HG03039 (cell line): Measurements from ENCODE around the gene CAB39.

Experiments used
- ATAC-seq: cut with Tn5 transposase; IDR thresholded peaks from one replicate; pipeline ENCODE4 v1.9.1; 2021; ENCODE audit warnings: mild to moderate bottlenecking, moderate library complexity; ENCODE audit not compliant: unreplicated experiment

The CAB39 gene

DNA sequence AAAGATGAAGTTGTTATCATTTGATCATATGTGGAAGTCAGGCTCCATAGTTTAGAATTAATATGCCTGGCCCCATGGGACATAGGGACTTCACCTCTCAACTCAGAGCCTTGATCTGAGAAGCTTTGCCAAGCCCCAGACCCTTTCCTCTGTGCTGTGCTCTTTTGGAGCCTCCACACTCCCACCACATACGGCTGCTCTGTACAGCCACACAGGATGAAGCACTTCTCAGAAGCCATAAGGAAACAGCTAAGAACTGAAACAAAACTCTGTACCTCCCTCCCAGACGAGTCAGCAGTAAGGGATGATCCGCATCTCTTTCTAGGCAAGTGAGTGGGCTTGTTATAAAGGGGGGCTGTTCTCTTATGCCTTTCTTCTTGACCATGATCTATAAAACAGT is 66.5 kb downstream of the CAB39 start:
- no peak for ATAC-seq

DNA sequence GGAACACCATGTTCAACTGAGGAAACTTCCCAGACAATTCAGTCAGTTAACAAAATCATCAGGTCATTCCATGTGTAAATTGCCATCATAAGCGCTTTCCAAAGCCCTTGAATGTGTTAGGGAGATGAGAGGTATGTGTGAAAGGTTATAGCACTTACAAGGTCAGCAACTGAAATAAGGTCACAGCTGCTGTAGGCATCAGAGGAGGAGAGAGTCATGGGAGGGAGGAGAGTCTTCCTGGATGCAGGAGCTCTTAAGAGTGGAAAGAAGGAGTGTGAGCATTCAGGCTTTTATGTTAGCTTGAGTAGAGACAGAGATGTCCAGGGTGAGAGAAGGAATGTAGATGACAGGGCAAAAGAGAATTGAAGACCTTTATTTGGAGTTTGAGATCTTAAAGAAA is 67.0 kb downstream of the CAB39 start:
- ATAC-seq = no peak

DNA sequence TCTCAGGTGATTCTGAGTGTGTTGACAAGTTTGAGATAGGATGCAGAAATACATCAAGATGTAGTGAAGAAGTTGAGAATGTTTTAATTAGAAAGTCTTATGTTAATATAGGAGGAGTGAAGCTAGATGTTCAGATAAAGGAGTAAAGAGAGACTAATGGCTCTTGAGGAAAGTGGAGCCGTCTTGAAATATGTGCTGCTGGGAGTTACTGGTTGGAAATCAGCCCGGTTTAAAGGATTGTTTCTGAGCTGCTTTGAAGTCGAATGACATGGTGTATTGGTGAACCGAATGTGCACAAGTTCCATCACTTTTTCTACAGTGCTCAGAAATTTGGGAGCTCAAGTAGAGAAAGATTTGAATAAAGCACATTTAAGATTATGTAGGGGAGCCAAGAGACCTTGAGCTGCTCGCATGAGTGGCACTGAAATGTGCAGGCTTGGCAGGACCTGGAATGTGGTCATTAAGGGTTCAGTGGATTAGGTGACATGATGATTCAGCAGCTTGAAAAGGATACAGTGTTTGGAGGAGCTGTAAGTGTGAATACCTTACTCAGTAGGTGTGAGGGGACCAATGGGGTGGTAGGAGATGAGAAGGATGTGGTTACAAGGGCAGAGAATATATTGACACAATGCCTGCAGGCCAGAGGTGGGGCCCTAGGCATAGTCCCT is 68.6 kb downstream of the CAB39 start:
- ATAC-seq = no peak

DNA sequence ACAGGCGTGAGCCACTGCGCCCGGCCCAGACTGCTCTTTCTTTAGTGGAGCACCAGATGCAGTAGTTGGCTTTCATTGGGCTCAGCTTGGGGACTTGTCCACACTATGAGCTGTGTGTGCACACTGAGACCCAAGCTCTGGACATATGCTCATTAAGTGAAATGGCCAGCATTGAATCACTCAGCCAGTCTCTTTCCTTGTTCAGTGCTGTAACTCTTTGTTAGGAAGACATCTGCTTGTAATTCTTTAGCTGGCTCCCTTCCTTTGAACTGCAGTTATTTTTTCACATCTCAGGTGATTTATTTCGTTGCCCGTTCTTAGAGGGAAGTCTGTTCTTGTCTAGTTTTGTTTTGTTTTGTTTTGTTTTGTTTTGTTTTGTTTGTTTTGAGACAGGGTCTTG is 70.5 kb downstream of the CAB39 start:
- no peak for ATAC-seq

DNA sequence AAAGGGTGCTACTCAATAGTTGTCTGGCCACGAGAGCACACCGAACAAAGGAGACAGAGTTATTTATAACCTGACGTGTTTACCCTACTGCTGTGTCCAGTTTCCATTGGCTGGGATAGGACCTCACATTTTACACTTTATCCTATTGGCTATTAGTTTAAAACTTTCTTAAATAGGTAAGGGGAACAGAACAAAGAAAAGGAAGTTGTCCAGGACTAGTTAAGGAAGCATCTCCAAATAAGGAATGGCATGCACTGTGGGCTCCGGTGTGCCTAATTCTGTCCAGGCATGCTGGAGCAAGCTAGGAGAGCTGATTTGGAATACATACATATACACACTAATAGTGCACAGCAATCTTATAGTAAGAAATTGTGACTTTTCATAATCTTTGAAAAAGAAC is 72.2 kb downstream of the CAB39 start:
- ATAC-seq = no peak

DNA sequence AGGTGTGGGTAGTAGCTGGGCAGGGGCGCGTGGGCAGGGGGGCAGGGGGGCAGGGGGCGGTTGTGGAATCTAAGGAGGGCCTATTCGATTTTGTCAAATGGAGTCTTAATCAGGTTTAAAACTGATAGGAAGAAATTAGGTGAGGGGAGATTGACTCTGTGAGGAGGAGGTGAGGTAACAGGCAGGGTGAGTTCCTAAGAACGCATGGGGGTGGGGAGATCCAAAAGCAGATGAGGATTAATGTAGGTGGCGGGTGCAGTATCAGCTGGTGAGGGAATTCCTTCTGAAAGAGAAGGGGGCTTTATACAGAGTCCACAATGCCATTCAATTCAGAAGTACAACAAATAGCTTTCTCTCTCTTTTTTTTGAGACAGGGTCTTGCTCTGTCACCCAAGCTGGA is 72.7 kb downstream of the CAB39 start:
- no peak for ATAC-seq

DNA sequence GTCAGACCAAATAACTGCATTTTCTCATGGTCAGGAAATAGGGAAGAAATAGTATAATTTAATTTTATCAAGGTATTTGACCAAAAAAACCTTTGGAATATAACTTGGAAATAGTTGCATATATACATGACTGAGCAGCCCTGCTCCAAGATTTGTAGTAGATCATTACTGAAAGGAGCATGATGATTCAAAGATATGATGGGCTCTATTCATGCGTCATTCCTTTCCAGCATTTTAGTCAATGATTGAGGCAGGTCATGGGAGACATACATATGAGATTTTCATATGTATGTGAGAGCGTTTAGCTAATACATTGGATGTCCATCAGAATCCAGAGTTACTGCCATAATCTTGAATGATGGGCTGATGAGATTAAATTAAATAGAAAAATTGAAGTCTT is 74.5 kb downstream of the CAB39 start:
- ATAC-seq = no peak

DNA sequence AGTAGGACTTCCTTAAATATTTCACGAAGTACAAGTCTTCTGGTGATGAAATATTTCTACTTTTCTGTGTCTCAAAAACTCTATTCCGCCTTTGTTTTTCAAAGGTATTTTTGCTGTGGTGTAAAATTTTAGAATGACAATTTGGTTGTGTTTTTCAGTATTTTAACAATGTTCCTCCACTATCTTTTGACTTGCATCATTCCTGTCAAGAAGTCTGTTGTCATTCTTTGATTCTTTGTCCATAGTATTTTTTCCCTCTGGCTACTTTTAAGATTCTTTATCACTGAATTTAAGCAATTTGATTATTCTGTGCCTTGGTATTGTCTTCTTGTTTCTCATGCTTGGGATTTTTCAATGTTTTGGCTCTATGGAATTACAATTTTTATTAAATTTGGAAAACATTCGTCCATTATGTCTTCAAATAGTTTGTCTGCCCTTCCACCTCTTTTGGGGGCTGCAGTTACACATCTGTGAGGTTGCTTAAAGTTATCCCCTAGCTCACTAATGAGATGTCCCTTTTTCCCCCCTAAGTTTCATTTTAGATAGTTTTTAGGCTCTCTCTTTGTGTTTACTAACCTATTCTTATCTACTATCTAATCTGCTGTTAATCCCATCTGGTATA is 76.0 kb downstream of the CAB39 start:
- ATAC-seq = no peak

DNA sequence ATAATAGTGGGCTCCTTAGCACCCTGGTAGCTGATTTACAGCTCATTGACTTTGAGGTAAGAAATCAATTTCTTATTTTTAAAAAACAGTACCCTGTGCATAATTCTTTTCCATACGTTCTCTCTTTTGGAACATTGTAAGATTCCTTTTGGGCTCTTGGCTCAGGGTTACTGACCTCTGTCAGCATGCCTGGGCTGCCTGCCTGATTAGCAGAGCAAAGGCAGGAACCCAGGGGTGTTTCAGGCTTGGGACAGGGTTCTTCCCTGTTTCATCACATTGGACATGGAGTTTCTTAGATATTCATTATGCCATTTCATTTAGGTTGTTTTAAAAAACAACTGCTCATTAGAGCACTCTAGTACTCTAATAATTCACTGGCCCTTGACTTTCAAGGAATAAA is 78.3 kb downstream of the CAB39 start:
- no peak for ATAC-seq

DNA sequence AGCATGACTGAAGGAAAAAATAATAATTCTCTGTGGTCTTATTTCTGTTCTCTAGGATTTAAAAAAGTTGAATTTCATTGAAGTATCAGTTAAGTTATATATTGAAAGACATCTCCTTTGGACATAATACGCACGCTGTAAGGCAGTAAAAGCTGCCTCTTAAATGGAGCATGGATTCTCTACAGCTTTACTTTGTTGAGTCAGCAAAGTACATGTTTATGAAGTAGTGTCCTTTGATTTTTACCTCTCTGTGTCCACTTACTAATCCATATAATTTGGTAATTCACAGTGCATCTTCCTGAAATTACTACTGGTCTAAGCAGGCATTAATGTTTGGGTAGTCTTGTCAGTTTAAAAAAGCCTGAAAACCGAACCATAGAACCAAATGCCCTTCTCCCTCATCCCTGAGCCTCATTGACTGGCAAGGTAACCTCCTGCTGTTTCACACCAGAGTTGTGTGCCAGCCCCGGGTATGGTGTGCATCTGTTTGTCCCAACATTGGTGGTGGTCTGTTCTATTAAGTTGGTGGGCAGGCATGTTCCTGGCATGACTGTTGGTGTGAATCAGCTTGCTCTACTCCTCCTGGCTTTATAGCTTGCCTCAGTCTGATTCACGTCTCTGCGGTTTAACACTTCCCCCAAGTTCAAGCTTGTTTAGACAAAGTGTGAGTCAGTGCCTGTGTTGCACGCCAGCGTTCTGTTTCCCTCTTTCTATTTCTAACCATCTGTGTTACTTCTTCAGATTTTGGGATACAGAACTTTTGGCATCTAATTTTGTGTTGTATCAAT is 81.1 kb downstream of the CAB39 start:
- ATAC-seq = no peak

DNA sequence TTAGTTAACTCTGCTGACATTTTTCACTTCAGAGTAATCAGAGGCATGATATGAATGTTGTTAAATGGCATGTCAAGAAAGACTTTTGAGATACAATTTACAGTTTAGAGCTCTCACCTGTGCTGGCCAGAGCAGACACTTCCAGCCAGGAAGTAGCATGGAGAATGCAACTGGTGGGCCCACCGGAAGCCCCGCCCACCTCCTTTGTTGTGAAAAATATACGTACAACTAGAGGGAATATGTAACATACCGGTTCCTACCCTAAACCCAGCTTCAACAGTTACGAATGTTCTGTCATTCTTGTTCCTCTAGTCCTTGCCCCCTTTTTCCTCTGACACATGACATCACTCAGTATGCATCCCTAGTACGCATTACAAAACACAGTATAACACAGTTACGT is 81.9 kb downstream of the CAB39 start:
- ATAC-seq = no peak

DNA sequence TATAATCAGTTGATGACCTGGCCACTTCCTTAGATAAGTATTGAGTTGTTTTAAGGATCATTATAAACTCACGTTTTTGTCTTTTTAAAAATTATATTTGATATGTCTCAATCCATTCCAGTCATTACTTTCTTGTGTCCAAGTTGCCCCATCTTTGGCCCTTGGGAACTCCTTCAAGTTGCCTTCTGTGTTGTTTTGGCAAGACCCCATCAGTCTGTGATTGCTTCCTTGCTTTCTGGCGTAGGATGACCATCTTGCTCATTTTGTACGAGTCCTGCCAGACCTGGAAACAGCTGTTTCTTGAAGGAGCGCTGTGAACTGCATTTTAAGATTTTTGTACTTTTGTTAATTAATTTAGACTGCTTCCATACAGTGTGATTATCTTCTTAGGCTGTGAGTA is 83.2 kb downstream of the CAB39 start:
- no peak for ATAC-seq

DNA sequence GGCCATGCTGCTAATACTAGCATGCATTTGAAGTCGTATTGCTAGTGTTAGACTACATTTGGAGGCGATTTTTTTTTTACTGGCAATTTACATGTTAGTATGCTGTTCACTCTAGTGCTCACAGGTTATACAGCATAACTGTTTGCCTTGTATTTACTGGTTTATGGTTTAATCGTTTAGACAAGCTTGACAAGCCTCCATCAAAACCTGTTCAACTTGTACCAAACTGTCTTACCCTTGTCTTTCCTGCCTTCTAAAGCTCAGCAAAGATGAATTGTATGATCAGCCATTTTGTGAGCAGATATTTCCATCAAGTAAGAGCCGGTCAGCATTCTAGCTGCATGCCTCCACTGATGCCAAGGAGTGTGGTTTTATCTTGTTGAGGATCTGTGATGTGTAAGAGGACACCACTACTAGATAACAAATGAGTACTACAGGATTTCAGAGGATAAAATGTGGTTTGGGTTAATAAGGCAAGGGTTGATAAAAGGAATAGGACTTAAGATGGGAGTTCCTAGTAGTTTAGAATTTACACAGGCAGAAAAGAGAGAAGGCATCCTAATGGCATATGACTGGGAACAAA is 83.7 kb downstream of the CAB39 start:
- ATAC-seq = no peak

DNA sequence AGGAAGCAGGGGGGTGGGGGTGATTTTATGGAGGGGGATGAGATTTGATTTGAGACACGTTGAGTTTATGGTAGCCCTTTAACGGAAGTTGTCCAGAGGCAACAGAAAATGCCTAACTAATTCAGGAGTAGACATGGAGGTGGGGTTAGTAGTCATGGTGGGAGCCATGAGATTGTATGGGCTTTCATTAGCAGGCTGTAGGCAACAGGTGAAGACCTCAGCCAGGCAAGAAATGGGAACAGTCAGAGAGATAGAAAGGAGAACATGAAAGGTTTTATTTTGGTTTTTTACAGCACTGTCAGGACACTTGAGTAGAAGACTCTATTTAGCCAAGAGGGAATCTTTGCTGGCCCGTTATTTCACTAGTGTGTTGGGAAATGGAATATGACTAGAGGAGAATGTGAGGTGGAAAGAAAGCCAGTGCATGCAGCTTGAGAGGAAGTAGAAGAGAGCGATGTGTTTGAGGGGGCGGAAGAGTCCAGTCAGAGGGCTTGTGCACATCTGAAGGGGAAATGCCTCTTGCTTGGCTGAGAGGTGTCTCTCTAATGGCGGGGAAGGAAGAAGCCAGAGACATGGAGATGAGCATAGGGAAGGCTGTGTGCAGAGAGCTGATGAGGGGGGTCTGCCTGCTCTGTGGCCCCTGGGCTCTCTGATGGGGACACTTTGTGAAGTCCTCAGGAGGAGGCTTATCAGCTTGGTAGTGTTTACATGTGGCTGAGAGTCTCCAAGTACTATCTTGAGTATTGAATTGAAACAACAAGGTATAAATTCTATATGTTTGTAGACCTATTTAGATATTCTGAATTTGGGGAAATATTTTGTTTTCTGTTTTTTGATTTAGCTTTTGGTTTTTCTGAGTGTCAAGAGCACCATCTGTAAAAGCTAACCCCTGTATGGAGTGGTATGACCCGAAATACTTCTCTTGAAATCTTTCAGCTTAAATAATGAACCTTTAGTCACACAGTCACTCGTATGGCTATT is 85.2 kb downstream of the CAB39 start:
- ATAC-seq = no peak

DNA sequence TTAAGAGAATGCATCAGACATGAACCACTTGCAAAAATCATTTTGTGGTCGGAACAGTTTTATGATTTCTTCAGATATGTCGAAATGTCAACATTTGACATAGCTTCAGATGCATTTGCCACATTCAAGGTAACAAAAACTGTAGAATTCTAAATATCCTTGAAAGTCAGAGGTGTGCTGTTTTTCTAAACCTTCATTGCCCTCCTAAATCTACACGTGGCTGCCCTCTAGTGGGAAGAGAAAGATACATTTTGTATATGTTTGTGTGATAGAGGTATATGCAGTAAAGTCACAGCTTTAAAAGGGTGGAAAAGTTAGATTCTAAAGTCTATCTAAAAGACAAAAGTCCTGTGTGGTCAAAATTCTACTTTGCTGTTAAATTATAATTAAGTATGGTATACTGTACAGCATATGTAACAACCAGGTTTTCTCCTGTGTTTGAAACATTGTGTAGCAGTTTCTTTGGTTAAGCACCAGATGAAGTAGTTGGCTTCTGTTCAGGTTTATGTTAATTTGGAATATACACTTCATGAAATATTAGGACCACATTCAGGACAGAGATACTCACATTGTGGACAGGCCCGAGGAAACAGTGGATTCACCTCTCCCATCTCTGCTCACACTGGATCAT is 86.2 kb downstream of the CAB39 start:
- ATAC-seq = no peak

DNA sequence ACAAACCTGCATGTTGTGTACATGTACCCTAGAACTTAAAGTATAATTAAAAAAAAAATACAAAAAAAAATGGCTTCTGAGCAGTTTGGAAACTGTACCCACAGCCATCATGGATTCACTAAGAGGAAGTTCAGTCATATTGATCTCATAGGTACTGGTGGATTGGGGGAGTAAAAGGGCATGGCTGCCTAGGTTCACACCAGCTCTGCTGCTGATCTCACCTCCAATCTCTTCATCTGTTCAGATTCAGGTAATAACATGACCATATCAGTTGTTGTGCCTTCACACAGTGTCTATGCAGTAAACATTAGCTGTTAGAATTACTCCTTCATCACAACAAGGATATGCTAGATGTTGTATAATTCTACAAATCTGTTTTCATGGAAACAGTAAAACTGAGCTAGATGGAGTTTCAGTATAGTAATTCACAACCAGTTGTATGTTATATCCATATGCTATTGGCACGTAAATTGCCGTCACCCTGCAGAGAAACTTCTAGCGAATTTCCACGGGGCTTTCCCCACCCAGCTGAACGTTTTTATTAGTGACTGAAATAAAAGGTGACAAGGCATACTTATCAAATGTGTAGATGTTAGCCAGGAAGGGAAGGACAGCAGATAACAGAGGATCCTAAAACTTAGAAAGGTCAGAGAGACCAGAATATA is 92.8 kb downstream of the CAB39 start:
- ATAC-seq = no peak

DNA sequence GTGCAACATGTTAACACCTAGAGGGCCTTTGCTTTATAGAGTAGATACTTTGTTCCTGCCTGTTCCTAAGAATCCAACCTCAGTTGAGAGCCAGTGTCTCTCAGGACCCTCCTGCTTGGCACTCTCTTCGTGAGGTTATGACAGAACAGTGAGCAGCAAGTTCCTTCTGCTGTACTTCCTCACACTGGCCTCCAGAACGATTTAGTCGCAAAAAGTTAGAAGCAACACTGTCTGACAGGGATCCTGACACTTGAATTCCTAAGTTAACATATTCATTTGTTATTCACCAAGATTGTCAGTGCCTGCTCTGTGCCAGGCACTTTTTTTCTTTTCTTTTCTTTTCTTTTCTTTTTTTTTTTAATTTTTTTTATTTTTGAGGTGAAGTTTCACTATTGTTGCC is 95.1 kb downstream of the CAB39 start:
- no peak for ATAC-seq

DNA sequence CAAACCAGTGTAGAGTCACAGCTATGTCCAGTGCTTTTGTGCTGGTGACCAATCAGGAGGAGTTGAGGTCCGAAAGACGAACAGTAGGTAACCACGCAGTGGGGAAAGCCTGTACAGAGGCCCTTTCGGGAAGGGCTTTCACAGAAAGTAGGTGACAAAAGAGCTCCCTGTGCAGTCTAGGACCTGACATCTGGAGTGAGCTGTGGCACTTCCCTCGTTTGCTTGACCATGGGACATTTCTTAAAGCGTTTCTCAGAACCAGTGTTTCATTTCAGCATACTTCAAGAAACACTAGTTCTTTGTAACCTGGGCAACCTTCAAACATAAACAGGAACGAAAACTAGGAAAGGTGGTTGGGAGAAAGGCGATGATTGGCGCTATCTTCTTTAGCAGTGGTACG is 96.4 kb downstream of the CAB39 start:
- no peak for ATAC-seq

DNA sequence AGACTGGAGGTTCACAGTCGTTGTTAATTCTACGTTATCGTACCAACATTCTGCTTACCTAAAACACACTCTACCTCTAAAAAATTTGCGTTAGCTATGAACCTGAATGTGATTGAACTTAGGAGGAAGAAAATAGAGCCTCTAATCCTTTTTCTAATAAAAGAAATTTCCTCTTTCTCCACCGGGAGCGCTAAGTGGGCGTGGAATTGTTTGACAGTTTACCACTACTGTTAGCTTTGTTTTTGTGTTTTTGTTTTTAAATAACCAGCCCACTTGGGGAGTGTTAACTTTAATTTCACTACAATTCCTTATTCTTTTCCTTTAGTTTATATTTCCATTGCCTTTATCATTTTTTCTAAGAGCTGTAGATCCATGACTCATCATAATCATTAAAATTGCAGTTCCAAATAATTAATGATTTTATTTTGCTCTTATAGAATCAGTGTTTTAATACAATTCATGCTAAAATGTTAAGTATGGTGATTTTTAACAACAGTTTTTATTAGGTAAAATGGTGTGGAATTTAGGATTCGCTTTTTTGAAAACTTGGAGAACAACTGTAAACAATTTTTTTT is 97.1 kb downstream of the CAB39 start:
- ATAC-seq = no peak
